Measurements from ENCODE around the gene CDC42BPB. TPM values are rescaled to one million over a fixed set of nuclear protein-coding genes. Genes with fewer than 3 reads are reported as not detected.

Gene CDC42BPB
- total RNA-seq, 3 donors from 2014 or later, result 64.0 to 110 (median 98.0) TPM

- H3K27ac ChIP-seq, result no peak overlapping the region
- TF ChIP-seq CTCF (IDR thresholded peaks at IDR 0.05) (no peak), POLR2AphosphoS5 (IDR thresholded peaks at IDR 0.05) (no peak), POLR2A (IDR thresholded peaks at IDR 0.05) (no peak)
- intact Hi-C loops (cut with DNase I; ENCODE audit: low total_unique reads), result no loop called here
- H3K4me1 ChIP-seq, result peaks cover 14 to 20% of the 10 kb centered on the region in 2 donors
- H3K9me3 ChIP-seq, result no peaks in the 10 kb centered on the region
- peaks cover 22 to 64% of the 10 kb centered on the region in 2 donors for H3K27me3 ChIP-seq
- no peaks in the 10 kb centered on the region for H3K36me3 ChIP-seq
- no peak for DNase-seq (ENCODE audit: low spot score in 2 of 2)
- no peak overlapping the region for H3K4me3 ChIP-seq
These were observed 131.2 kb downstream of the CDC42BPB start for GRCh38 chr14:102926104-102926503.

DNA sequence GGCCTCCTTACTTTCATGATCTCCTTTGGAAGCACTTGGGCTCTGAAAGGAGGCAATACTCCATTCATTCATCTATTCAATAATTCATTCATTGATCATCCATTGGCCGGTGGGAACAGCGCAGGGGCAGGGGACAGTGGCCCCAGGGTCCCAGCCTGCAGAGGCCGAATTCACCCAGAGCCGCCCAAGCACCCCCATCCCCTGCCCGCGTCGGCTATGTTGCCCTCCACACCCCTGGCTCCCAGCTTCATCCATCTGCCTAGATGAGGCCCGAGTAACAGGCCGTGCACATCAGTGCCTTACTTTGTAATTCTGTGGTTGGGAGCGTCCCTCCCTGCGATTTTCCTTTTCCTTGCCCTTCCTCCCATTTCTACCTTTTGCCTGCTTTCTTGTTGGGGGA lies 131.7 kb downstream of the CDC42BPB start:
- H3K4me1 ChIP-seq, result peaks cover 14 to 20% of the 10 kb centered on the region in 2 donors
- intact Hi-C loops (cut with DNase I; ENCODE audit: low total_unique reads), result no loop called here
- no peaks in the 10 kb centered on the region for H3K36me3 ChIP-seq
- H3K27me3 ChIP-seq, result peaks cover 20 to 62% of the 10 kb centered on the region in 2 donors
- H3K27ac ChIP-seq, result no peak overlapping the region
- TF ChIP-seq POLR2A (IDR thresholded peaks at IDR 0.05) (no peak), CTCF (IDR thresholded peaks at IDR 0.05) (no peak), POLR2AphosphoS5 (IDR thresholded peaks at IDR 0.05) (no peak)
- H3K9me3 ChIP-seq, result no peaks in the 10 kb centered on the region
- no peak overlapping the region for H3K4me3 ChIP-seq
- DNase-seq (ENCODE audit: low spot score in 2 of 2), result no peak

DNA sequence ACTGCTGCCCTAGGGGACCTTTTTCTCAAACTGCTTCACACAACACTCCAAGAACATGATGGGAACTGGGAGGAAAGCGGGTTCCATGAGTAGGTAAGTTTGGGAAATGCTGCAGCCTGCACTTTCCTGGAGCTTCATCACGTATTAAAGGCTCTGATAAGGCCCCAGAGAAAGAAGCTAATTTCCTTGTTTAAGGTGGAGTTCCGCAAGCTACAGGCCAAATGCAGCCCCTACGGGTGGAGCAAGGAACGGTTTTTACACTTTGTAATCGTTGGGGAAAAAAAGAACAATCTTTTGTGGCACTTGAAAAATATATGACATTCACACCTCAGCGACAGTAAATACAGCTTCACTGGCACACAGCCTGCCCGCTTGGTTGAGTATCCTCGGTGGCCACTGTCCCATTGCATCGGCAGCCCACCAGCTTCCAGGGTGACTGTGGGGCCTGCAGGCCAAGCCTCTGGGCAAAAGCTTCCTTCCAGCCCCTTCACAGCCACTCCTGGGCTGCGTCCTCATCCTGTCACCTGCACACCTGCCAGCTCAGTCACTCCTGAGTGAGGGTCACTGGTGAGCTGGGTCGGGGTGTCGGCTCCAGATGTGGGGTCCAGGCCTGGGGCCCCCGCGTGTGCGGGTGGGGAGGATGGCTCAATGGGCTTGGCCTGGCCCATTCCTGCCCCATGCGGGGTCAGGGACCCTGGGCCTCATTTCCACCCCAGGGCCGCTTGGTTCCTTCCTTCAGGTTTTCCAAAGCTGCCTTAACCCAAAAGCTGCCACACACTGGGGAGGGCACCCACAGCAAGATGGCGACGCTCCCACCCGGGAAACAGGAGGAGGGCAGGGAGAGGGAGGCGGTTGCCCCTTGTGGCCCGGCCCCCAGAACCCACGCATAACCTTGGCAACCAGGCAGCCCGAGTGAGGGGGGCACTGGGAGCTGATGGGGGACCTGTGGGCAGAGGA lies 132.4 kb downstream of the CDC42BPB start:
- Histone ChIP-seq H3K9me3 (no peaks in the 10 kb centered on the region), H3K4me1 (peaks cover 9 to 20% of the 10 kb centered on the region in 2 donors), H3K27me3 (peaks cover 14 to 54% of the 10 kb centered on the region in 2 donors), H3K27ac (no peak overlapping the region), H3K36me3 (no peaks in the 10 kb centered on the region), H3K4me3 (no peak overlapping the region)
- DNase-seq (ENCODE audit: low spot score in 2 of 2), result no peak
- TF ChIP-seq POLR2A (IDR thresholded peaks at IDR 0.05), result no peak
- no peak for TF ChIP-seq POLR2AphosphoS5 (IDR thresholded peaks at IDR 0.05)
- intact Hi-C loops (cut with DNase I; ENCODE audit: low total_unique reads), result no loop called here

DNA sequence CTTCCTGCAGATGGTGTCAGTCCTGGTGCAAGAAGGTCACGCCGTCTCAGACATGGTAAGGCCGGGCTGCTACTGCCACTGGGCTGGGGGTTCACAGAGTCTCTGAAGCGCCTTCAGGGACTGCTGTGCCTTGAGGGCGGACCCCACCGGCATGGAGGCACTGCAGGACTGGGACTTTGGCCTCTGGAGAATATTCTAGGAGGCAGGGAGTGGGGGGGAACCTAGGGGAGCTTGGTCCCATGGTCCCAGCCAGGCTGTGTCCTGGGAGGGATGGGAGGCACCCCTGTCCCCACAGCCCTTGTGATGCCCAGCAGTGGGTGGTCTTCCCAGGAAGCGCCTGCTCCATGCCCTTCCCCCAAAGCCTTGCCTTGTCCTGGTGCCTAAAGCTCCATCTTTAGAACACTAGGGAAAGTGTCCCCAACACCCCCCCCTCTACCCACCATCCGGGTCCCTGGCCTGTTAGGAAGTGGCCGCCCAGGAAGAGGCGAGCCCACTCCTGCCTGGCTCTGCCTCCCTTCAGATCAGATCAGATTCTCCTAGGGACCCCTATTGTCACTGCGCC lies 133.3 kb downstream of the CDC42BPB start:
- intact Hi-C loops (cut with DNase I; ENCODE audit: low total_unique reads), result no loop called here
- no peak overlapping the region for H3K4me3 ChIP-seq
- no peak overlapping the region for H3K27ac ChIP-seq

More for the DNA sequence above, 133.3 kb downstream of the CDC42BPB start:
- no peaks in the 10 kb centered on the region for H3K36me3 ChIP-seq
- DNase-seq (ENCODE audit: low spot score in 2 of 2), result no peak
- peaks cover 6 to 45% of the 10 kb centered on the region in 2 donors for H3K27me3 ChIP-seq
- TF ChIP-seq POLR2A (IDR thresholded peaks at IDR 0.05), result no peak
- TF ChIP-seq POLR2AphosphoS5 (IDR thresholded peaks at IDR 0.05), result no peak
- no peak for TF ChIP-seq CTCF (IDR thresholded peaks at IDR 0.05)
- H3K4me1 ChIP-seq, result peaks cover 1 to 11% of the 10 kb centered on the region in 2 donors
- no peaks in the 10 kb centered on the region for H3K9me3 ChIP-seq

Data from breast epithelium (tissue), 4 donors.